Keratinocyte (primary cell): ENCODE data around the gene STARD10. TPM values are rescaled to one million over a fixed set of nuclear protein-coding genes. Genes with fewer than 3 reads are reported as not detected.

Experiments used
- DNase-seq: peaks from one replicate; pipeline ENCODE4 v3.0.0-alpha.2; 2011; ENCODE audit warnings: low read depth, missing footprints, low spot score
- FAIRE-seq: peaks from 2 replicates; lab custom pipeline; 2011; peaks lifted over from hg19 to GRCh38; lab: Jason Lieb, UNC
- H2AFZ ChIP-seq: 2 replicates; pipeline ENCODE4 v1.6.0; 2012; ENCODE audit warnings: low read length, control low read depth, inconsistent platforms; ENCODE audit not compliant: control insufficient read depth
- H3K27ac ChIP-seq: 2 replicates; pipeline ENCODE4 v1.5.1; 2011; ENCODE audit warnings: low read length; ENCODE audit not compliant: control insufficient read depth, insufficient read depth
- H3K27me3 ChIP-seq: 3 replicates; pipeline ENCODE4 v1.6.0; 2011; ENCODE audit warnings: low read length; ENCODE audit not compliant: control insufficient read depth, insufficient read depth; ENCODE audit errors: extremely low read depth
- H3K36me3 ChIP-seq, 2 experiments: 2 replicates in 1 of 2; 3 replicates in 1 of 2; pipeline ENCODE4 v1.5.1; 2011; ENCODE audit warnings: low read length in 2 of 2, mild to moderate bottlenecking in 1 of 2; ENCODE audit not compliant: control insufficient read depth in 2 of 2, insufficient read depth in 2 of 2; ENCODE audit errors: extremely low read depth in 1 of 2
- H3K4me1 ChIP-seq: 3 replicates; pipeline ENCODE4 v1.5.1; 2011; ENCODE audit warnings: low read length; ENCODE audit not compliant: control insufficient read depth, insufficient read depth; ENCODE audit errors: extremely low read depth
- H3K4me2 ChIP-seq: 3 replicates; pipeline ENCODE4 v1.6.0; 2011; ENCODE audit warnings: low read depth, low read length; ENCODE audit not compliant: control insufficient read depth, insufficient read depth; ENCODE audit errors: extremely low read depth
- H3K4me3 ChIP-seq, 3 experiments: fragments of 200-600 bp in 1 of 3; sonication (generic) in 1 of 3; 2 replicates in 2 of 3; 3 replicates in 1 of 3; pipeline ENCODE4 v1.5.1; 2011 to 2016; ENCODE audit warnings: low read length in 3 of 3, mild to moderate bottlenecking in 3 of 3, control low read depth in 2 of 3, inconsistent platforms in 1 of 3, low read depth in 1 of 3, mixed read lengths in 1 of 3, mixed run types in 1 of 3, moderate library complexity in 1 of 3; ENCODE audit not compliant: control insufficient read depth in 2 of 3, insufficient read depth in 2 of 3; ENCODE audit errors: extremely low read depth in 1 of 3
- H3K79me2 ChIP-seq: 2 replicates; pipeline ENCODE4 v1.6.0; 2012; ENCODE audit warnings: low read length; ENCODE audit not compliant: control insufficient read depth, insufficient read depth
- H3K9ac ChIP-seq: 3 replicates; pipeline ENCODE4 v1.6.0; 2011; ENCODE audit warnings: low read length; ENCODE audit not compliant: control insufficient read depth, insufficient read depth; ENCODE audit errors: extremely low read depth
- H3K9me1 ChIP-seq: 3 replicates; pipeline ENCODE4 v1.6.0; 2011; ENCODE audit warnings: low read length; ENCODE audit not compliant: control insufficient read depth, insufficient read depth; ENCODE audit errors: extremely low read depth
- H3K9me3 ChIP-seq: 2 replicates; pipeline ENCODE4 v1.5.1; 2012; ENCODE audit warnings: low read depth, low read length; ENCODE audit not compliant: control insufficient read depth
- H4K20me1 ChIP-seq: 3 replicates; pipeline ENCODE4 v1.6.0; 2011; ENCODE audit warnings: low read length; ENCODE audit not compliant: control insufficient read depth, insufficient read depth; ENCODE audit errors: extremely low read depth
- CTCF ChIP-seq, 3 experiments: IDR thresholded peaks in 1 of 3; conservative IDR thresholded peaks in 1 of 3; optimal IDR thresholded peaks in 1 of 3; 2 replicates in 2 of 3; 3 replicates in 1 of 3; pipeline versions ENCODE3 to v1.5.1; 2011; ENCODE audit warnings: low read length in 3 of 3, mild to moderate bottlenecking in 3 of 3, moderate library complexity in 2 of 3, control low read depth in 1 of 3, inconsistent platforms in 1 of 3; ENCODE audit not compliant: insufficient read depth in 2 of 3; ENCODE audit errors: extremely low read depth in 1 of 3
- EZH2 ChIP-seq: IDR thresholded peaks from one replicate; pipeline ENCODE4 v1.6.1; 2012; ENCODE audit warnings: inconsistent platforms, mild to moderate bottlenecking, low read length, moderate library complexity
- dilution Hi-C: fragments of 300-500 bp; cut with MboI; formaldehyde crosslinking; loops from one replicate; pipeline ENCODE4 v1.7.0; 2020; ENCODE audit warnings: low sequenced_read_pairs; ENCODE audit not compliant: extremely low pct_ligation_motif_present
- polyA plus RNA-seq, 5 experiments: library from polyadenylated mRNA; depleted of rRNA in 3 of 5; stranded (reverse) in 3 of 5; stranded (forward) in 1 of 5; unstranded in 1 of 5; fragments of >200 nt; gene quantifications; 1 replicate in 1 of 5; 2 replicates in 3 of 5; 3 replicates in 1 of 5; pipeline versions ENCODE4 v1.2.1 to v1.2.3, GENCODE V29; 2011 to 2012; ENCODE audit warnings: missing spikeins in 2 of 5, low read depth in 1 of 5, low replicate concordance in 1 of 5

STARD10 gene
- polyA plus RNA-seq, 1 donor (not counting 4 experiments of a cell fraction or from before 2014, with no cell fraction given) = 67.0 TPM

DNA sequence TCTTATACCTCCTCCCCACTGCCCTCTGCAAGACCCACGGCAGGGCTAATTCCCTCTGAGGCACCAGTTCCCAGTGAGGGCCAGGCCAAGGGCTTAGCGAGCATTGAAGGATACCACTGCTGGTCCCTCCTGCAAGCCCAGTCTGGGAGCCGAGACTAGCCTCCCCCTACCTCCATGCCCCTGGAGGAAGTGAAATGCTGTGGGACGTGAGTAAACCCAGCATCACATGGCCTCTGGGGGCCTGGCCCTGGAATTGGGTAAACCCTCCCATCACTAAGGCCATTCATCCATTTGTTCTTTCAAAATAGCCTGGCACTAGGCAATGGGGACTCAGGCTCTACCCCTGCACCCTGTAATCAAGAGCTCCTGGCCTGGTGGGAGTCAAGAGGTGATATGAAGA, 66.3 kb downstream of the STARD10 start:
- no peaks in the 10 kb centered on the region for H3K27me3 ChIP-seq
- H3K4me3 ChIP-seq = no peak overlapping the region
- no peak for DNase-seq

DNA sequence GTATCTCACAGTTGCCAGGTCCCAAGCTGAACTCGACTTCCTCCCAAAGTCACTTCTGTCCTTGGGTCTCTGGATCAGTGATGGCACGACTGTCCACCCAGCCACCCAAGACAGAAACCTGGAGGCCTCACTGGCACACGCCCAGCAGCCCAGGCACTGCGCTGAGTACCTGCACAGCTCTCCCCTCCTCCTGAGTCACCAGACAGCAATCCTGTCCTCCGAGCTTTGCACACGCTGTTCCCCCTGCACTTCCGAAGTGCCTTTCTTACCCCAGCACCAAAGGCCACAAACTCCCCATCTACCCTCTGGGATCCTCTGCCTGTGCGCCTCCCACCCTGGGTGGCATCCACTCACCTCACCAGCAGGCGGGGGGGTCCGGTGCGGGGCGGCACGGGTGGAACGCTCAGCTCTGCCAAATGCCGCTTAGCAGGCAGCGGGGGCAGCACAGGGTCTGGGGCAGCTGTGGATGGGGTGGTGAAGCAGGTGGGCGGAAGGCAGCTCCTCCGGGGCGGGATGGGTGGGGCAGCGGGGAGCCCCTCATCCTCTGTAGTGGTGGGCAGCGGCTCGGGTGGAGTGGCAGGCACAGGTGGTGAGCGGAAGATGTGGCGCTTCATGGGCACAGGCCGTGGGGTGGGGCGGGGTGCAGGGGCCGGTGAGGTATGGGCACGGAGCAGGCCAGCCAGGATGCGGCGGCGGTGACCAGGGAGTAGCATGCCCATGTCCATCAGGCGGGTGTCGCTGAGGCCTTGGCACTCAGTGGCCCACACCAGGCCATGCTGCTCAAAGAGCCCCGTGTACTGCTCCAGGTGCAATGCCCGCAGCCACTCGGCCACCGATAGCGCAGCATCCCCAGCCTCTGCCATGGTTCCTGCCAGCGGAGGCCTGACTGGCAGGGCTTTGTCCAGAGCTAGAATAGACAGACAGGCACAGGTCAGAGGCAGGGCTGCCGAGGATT, 67.3 kb downstream of the STARD10 start:
- dilution Hi-C loops = no loop called here
- H3K9me1 ChIP-seq = no peaks in the 10 kb centered on the region
- H2AFZ ChIP-seq = no peak overlapping the region
- H3K4me3 ChIP-seq = no peak overlapping the region
- FAIRE-seq (no peak), DNase-seq (no peak)
- no peaks in the 10 kb centered on the region for H3K9me3 ChIP-seq
- H3K4me1 ChIP-seq = peaks cover 33% of the 10 kb centered on the region
- no peak for TF ChIP-seq CTCF (optimal IDR thresholded peaks at IDR 0.05 in 1 of 3, IDR thresholded peaks at IDR 0.05 in 1 of 3, conservative IDR thresholded peaks at IDR 0.05 in 1 of 3; ENCODE audit: extremely low read depth in 1 of 3, insufficient read depth in 2 of 3, low read length in 3 of 3)
- TF ChIP-seq EZH2 = no peak
- H4K20me1 ChIP-seq = no peaks in the 10 kb centered on the region
- H3K79me2 ChIP-seq = peaks cover 23% of the 10 kb centered on the region
- no peak overlapping the region for H3K27ac ChIP-seq
- H3K9ac ChIP-seq = no peak overlapping the region
- H3K4me2 ChIP-seq = no peak overlapping the region
- peaks cover 3 to 5% of the 10 kb centered on the region in 2 experiments for H3K36me3 ChIP-seq
- H3K27me3 ChIP-seq = no peaks in the 10 kb centered on the region

More for the DNA sequence above, 66.3 kb downstream of the STARD10 start:
- Histone ChIP-seq H4K20me1 (no peaks in the 10 kb centered on the region), H3K27ac (no peak overlapping the region), H3K4me2 (no peak overlapping the region), H3K9me1 (no peaks in the 10 kb centered on the region), H3K79me2 (peaks cover 22% of the 10 kb centered on the region), H3K9me3 (no peaks in the 10 kb centered on the region), H3K4me1 (peaks cover 28% of the 10 kb centered on the region), H3K36me3 (peaks cover 3 to 5% of the 10 kb centered on the region in 2 experiments), H2AFZ (no peak overlapping the region), H3K9ac (no peak overlapping the region)
- dilution Hi-C loops = no loop called here
- no peak for FAIRE-seq
- TF ChIP-seq CTCF (optimal IDR thresholded peaks at IDR 0.05 in 1 of 3, IDR thresholded peaks at IDR 0.05 in 1 of 3, conservative IDR thresholded peaks at IDR 0.05 in 1 of 3; ENCODE audit: extremely low read depth in 1 of 3, insufficient read depth in 2 of 3, low read length in 3 of 3) (no peak), EZH2 (no peak)
